SU-DHL-6 (cell line): ENCODE data around the gene HIPK3.

Source experiments
- H2AFZ ChIP-seq: fragments of 200-600 bp; sonication (generic); 2 replicates; pipeline ENCODE4 v1.6.1; 2014; ENCODE audit warnings: low read depth, mild to moderate bottlenecking, moderate library complexity, mixed read lengths, antibody characterized with exemption, low read length; ENCODE audit not compliant: severe bottlenecking
- H3F3A ChIP-seq: fragments of 200-600 bp; shearing (Covaris generic); 2 replicates; pipeline ENCODE4 v1.6.0; 2016; ENCODE audit warnings: antibody characterized with exemption, mild to moderate bottlenecking; ENCODE audit not compliant: insufficient read depth
- H3K27ac ChIP-seq: fragments of 200-600 bp; sonication (generic); 2 replicates; pipeline ENCODE4 v1.5.1; 2016; ENCODE audit warnings: low read depth, mild to moderate bottlenecking, low read length, moderate library complexity, mixed read lengths
- H3K27me3 ChIP-seq: fragments of 200-600 bp; sonication (generic), shearing (Covaris generic); 2 replicates; pipeline ENCODE4 v1.6.0; 2014; ENCODE audit warnings: mild to moderate bottlenecking, low read length
- H3K36me3 ChIP-seq: fragments of 200-600 bp; sonication (generic); 2 replicates; pipeline ENCODE4 v1.6.1; 2014; ENCODE audit warnings: mild to moderate bottlenecking, low read length, mixed read lengths
- H3K4me2 ChIP-seq: fragments of 300-600, 200-600 bp; shearing (Covaris generic), sonication (generic); 2 replicates; pipeline ENCODE4 v1.6.0; 2014; ENCODE audit warnings: low read length, low read depth, mild to moderate bottlenecking; ENCODE audit not compliant: poor library complexity, severe bottlenecking
- H3K4me3 ChIP-seq: fragments of 200-600 bp; sonication (generic); 2 replicates; pipeline ENCODE4 v1.5.1; 2014; ENCODE audit warnings: antibody characterized with exemption, low read length, mild to moderate bottlenecking, mixed read lengths; ENCODE audit not compliant: insufficient read depth, poor library complexity, severe bottlenecking
- H3K79me2 ChIP-seq: fragments of 200-600 bp; sonication (generic); 2 replicates; pipeline ENCODE4 v1.6.1; 2014; ENCODE audit warnings: mild to moderate bottlenecking, low read length, moderate library complexity; ENCODE audit not compliant: insufficient read depth
- H3K9ac ChIP-seq: fragments of 200-600 bp; sonication (generic); 2 replicates; pipeline ENCODE4 v1.7.0; 2014; ENCODE audit warnings: mild to moderate bottlenecking, low read length
- H3K9me2 ChIP-seq: fragments of 200-600 bp; sonication (generic); replicated peaks from 2 replicates; pipeline ENCODE4 v1.6.1; 2014; ENCODE audit warnings: low read length; ENCODE audit not compliant: insufficient read depth
- H3K9me3 ChIP-seq: fragments of 200-600 bp; sonication (generic); 2 replicates; pipeline ENCODE4 v1.6.1; 2014; ENCODE audit warnings: low read length, mixed read lengths; ENCODE audit not compliant: insufficient read depth
- H4K20me1 ChIP-seq: fragments of 200-600 bp; sonication (generic); 2 replicates; pipeline ENCODE4 v1.6.1; 2014; ENCODE audit warnings: low read depth, mild to moderate bottlenecking, antibody characterized with exemption, low read length, moderate library complexity, mixed read lengths
- CTCF ChIP-seq: fragments of 200-600 bp; sonication (generic); IDR thresholded peaks from one replicate; pipeline ENCODE4 v1.5.1; 2017; ENCODE audit warnings: antibody characterized with exemption, mild to moderate bottlenecking, low read length, moderate library complexity; ENCODE audit not compliant: insufficient read depth, poor library complexity, severe bottlenecking
- EZH2phosphoT487 ChIP-seq: fragments of 200-600 bp; sonication (generic), shearing (Covaris generic); conservative IDR thresholded peaks from 2 replicates; pipeline ENCODE4 v1.6.1; 2018; ENCODE audit warnings: mild to moderate bottlenecking, antibody characterized with exemption, low read length, moderate library complexity, mixed read lengths

The HIPK3 gene

GRCh38 chr11:33383075-33383919, 126.1 kb downstream of the HIPK3 start:
- TF ChIP-seq CTCF (no peak), EZH2phosphoT487 (no peak)
- Histone ChIP-seq H3K36me3 (no peaks in the 10 kb centered on the region), H3K9me3 (no peaks in the 10 kb centered on the region), H4K20me1 (no peaks in the 10 kb centered on the region), H2AFZ (peak overlapping the region; percentile 11), H3K27ac (peak overlapping the region; percentile 78), H3F3A (peaks cover 14% of the 10 kb centered on the region; the same call in 1 of the 2 replicates), H3K79me2 (no peaks in the 10 kb centered on the region), H3K4me3 (no peak overlapping the region), H3K9ac (peak overlapping the region; percentile 25; the same call in 1 of the 2 replicates), H3K9me2 (no peaks in the 10 kb centered on the region), H3K4me2 (peak overlapping the region; percentile 50), H3K27me3 (no peaks in the 10 kb centered on the region)

GRCh38 chr11:33383920-33384209, 126.7 kb downstream of the HIPK3 start:
- no peaks in the 10 kb centered on the region for H3K27me3 ChIP-seq
- H2AFZ ChIP-seq, result no peak overlapping the region
- no peaks in the 10 kb centered on the region for H3K9me3 ChIP-seq
- H3K4me2 ChIP-seq, result peak overlapping the region; percentile 50
- H3K4me3 ChIP-seq, result no peak overlapping the region
- H4K20me1 ChIP-seq, result no peaks in the 10 kb centered on the region
- TF ChIP-seq CTCF, result no peak
- TF ChIP-seq EZH2phosphoT487, result no peak
- H3K9me2 ChIP-seq, result no peaks in the 10 kb centered on the region
- peaks cover 19% of the 10 kb centered on the region; the same call in 1 of the 2 replicates for H3F3A ChIP-seq
- H3K36me3 ChIP-seq, result no peaks in the 10 kb centered on the region
- H3K79me2 ChIP-seq, result no peaks in the 10 kb centered on the region
- H3K9ac ChIP-seq, result no peak overlapping the region
- H3K27ac ChIP-seq, result peak overlapping the region; percentile 78

- Histone ChIP-seq H3K9ac (no peak overlapping the region), H3K79me2 (no peaks in the 10 kb centered on the region)
Observed at GRCh38 chr11:33384220-33384619, 127.0 kb downstream of the HIPK3 start.

More at GRCh38 chr11:33384220-33384619, 127.0 kb downstream of the HIPK3 start:
- Histone ChIP-seq H2AFZ (no peak overlapping the region), H3K27me3 (no peaks in the 10 kb centered on the region), H3K27ac (peak overlapping the region; percentile 78), H3F3A (peaks cover 22% of the 10 kb centered on the region; the same call in 1 of the 2 replicates), H3K4me3 (no peak overlapping the region), H3K36me3 (no peaks in the 10 kb centered on the region), H3K9me3 (no peaks in the 10 kb centered on the region), H4K20me1 (no peaks in the 10 kb centered on the region), H3K9me2 (no peaks in the 10 kb centered on the region), H3K4me2 (peak overlapping the region; percentile 50)
- TF ChIP-seq CTCF (no peak), EZH2phosphoT487 (no peak)
